GM10847 (cell line): ENCODE data around the gene QRFP.

ENCODE experiments used
- POLR2A ChIP-seq: IDR thresholded peaks from 2 replicates; pipeline ENCODE4 v1.6.1; 2011; ENCODE audit not compliant: insufficient read length; ENCODE audit errors: extremely low read depth

Gene QRFP

DNA sequence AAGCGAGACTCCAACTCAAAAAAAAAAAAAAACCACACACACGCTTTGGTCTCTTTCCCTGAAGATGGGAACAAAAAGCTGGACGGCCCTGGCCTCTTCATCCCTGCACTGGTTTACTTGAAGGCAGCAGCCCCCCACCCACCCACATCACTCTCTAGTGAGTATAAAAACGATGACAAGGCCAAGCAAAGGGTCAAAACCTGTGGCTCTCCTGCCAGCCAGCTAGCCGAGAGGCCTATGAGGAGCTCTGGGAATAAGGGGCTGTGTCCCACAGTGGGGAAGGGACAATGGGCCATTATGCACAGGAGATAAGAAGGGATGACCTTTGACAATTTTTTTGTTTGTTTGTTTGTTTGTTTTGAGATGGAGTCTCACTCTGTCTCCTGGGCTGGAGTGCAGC lies 13.1 kb downstream of the QRFP start:
- no peak for TF ChIP-seq POLR2A

DNA sequence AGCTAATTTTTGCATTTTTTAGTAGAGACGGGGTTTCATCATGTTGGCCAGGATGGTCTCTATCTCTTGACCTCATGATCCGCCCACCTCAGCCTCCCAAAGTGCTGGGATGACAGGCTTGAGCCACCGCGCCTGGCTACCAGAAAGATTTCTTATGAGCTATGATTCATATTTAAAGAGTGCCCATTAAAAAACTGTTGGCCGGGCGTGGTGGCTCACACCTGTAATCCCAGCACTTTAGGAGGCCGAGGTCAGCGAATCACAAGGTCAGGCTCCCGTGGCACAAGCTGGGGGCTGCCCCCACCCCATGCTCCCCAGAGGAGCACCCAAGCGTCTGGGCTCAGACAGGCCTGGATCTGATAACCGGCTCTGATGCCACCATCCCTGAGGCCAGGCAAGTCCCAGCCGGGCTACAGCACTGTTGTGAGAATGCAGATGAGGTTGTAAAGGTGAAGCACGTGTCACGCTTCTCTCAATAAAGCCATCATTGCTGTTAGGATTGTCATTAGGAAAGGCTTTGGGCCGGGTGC lies 13.9 kb downstream of the QRFP start:
- TF ChIP-seq POLR2A = no peak

DNA sequence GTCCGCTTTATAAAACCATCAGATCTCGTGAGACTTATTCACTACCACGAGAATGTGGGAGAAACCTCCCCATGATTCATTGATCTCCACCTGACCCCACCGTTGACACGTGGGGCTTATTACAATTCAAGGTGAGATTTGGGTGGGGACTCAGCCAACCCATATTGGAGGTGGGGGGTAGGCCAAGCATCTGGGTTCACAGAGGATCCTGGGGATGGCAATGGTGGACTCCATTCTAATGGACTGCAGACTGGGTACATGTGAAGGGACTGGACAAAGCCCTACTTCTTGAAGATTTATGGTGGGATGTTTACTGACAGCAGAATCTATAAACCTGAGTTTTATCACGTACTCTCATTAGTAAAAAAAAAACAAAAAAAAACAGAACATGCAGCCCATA lies 15.1 kb downstream of the QRFP start:
- no peak for TF ChIP-seq POLR2A

DNA sequence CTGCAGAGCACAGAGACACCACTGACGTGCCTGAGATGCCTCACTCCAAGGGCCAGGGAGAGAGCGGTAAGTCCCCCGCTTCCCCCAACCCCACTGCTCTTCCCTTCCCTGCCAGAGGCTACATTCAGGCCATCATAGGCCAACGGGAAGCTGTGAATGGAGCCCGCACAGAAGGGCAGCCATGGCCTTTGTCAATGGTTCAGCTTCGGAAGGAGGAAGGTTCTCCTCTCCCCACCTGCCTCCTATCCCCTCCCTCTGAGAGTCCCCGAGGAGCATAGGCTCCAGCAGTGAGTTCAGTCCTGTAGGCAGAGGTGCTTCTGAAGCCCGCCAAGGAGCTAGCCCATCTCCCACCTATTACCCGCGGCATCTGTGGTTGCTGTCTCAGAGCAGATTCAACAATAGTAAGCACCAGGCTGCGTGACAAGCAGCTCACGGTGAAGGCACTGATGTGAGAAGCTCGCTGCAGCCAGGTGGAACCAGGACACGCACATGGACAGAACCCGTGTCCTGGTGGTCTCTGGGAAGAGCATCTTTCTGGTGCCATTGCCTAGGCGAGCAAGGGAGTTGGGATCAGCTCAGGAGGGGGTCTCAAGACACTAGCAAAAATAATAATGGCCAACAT lies 15.9 kb downstream of the QRFP start:
- TF ChIP-seq POLR2A = no peak

DNA sequence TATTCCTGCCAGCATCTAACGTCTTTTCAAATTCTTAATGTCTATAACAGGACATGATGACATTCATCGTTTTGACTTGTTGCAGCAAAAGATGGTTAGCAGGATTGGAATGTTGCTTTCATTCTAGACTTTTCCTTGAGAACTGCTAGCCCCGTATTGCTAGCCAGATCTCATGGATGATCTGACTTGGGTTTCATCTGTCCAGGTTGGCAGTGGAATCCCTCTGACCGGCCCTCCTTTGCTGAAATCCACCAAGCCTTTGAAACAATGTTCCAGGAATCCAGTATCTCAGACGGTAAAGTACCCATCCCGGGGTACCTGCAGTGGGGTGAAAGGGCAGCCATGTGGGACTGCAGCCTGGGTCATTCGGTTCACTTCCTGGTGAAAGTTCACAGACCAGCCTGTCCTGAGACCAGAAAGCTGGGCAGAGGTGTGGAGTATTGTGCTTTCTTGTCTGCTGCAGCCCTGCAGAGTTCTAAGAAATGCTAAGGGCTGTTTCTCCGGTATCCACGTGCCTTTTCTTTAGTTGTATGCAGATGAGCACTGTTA lies 16.7 kb downstream of the QRFP start:
- no peak for TF ChIP-seq POLR2A

DNA sequence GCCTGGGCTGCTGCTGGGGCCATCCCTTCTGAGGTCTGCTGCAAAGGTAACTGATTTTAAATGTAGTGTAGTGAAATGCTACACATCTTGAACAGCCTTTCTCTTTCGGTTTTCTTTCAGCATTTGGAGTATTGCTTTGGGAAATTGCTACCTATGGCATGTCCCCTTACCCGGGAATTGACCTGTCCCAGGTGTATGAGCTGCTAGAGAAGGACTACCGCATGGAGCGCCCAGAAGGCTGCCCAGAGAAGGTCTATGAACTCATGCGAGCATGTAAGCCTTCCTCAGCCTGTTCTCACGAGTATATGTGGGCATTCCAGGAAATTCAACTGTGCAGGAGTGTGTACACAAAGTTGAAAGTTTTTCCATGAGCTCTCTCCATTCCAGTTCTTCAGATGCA lies 18.3 kb downstream of the QRFP start:
- TF ChIP-seq POLR2A = no peak

DNA sequence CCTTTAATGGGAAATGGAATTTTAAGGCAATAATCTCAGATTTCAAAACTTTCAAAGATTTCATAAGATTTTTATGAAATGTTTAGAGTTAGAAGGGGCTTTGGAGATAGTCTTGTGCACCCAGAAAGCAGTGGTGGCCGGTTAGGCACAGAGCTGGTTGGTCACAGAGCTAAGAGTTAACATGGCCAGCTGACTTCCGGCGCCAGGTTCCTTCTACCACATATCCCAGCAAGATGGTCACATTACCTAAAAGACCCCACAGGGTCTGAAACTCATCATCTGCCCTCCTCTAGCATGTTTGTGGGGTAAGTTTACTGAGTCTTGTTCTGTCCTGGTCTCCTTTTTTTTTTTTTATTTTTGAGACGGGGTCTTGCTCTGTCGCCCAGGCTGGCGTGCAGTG lies 19.3 kb downstream of the QRFP start:
- no peak for TF ChIP-seq POLR2A

DNA sequence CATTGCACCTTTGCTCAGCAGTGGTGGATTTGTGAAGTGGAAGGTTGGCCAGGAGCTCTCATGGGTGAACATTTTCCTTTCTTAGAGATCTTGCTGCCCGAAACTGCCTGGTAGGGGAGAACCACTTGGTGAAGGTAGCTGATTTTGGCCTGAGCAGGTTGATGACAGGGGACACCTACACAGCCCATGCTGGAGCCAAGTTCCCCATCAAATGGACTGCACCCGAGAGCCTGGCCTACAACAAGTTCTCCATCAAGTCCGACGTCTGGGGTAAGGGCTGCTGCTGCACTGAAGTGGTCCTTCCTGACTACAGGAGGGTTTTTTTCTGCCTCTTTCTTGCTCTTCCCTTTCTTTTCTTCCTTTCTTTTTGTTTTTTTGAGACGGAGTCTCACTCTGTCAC lies 21.8 kb downstream of the QRFP start:
- TF ChIP-seq POLR2A = no peak

DNA sequence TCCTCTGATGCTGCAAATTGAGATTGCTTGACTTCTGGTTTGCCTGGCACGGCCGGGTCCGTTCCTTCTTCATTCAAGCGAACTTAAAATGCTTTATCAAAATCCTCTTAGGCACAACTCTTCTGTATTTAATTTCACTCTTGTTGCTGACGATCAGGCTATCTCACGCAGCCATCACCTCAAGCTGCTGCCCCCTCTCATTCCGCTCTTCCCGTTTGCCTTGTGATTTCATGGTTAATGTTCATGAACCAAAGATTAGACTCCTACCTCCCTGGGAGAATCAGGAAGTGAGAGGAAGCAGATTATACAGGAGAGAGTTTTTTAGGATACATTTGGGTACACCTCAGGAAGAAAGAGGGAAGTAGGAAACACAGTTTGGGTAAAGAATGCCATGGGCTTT lies 22.6 kb downstream of the QRFP start:
- TF ChIP-seq POLR2A = no peak

DNA sequence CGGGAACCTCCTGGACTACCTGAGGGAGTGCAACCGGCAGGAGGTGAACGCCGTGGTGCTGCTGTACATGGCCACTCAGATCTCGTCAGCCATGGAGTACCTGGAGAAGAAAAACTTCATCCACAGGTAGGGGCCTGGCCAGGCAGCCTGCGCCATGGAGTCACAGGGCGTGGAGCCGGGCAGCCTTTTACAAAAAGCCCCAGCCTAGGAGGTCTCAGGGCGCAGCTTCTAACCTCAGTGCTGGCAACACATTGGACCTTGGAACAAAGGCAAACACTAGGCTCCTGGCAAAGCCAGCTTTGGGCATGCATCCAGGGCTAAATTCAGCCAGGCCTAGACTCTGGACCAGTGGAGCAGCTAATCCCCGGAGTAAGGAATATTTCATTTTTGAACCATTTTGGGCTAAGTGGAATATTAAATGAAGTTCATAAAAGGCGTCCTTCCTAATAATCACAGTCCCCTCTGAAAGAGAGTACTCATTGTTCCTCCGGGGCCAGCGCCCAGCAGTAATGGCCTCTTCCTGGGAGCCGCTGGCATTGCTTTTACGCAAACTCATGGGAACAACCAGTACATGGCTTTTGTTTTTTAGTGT lies 23.6 kb downstream of the QRFP start:
- TF ChIP-seq POLR2A = no peak

DNA sequence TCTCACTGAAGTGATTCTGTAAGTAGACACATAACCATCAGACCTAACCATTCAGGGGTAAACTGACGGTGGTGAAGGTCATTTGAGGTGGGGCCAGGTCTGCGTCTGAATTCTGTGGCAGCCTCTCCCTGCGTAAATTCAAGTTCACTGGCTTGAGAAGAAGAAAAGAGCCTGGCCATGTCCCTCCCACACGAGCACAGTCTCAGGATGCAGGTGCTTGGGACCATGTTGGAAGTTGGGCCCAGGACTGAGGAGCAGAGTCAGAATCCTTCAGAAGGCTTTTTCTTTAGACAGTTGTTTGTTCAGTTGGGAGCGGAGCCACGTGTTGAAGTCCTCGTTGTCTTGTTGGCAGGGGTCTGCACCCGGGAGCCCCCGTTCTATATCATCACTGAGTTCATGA lies 24.1 kb downstream of the QRFP start:
- TF ChIP-seq POLR2A = no peak

DNA sequence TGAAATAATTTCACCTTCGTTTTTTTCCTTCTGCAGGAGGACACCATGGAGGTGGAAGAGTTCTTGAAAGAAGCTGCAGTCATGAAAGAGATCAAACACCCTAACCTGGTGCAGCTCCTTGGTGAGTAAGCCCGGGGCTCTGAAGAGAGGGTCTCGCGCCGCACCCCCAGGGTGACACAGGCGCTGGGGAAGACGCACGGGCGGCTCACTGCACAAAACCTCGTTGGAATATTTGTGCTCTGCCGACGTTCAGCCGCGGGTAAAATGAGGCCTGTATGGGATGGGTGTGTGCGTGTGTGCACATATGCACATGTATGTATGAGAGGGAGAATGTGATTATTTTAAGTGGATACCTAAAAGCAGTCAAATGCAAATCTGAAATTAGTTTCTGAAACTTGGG lies 24.5 kb downstream of the QRFP start:
- TF ChIP-seq POLR2A = no peak

DNA sequence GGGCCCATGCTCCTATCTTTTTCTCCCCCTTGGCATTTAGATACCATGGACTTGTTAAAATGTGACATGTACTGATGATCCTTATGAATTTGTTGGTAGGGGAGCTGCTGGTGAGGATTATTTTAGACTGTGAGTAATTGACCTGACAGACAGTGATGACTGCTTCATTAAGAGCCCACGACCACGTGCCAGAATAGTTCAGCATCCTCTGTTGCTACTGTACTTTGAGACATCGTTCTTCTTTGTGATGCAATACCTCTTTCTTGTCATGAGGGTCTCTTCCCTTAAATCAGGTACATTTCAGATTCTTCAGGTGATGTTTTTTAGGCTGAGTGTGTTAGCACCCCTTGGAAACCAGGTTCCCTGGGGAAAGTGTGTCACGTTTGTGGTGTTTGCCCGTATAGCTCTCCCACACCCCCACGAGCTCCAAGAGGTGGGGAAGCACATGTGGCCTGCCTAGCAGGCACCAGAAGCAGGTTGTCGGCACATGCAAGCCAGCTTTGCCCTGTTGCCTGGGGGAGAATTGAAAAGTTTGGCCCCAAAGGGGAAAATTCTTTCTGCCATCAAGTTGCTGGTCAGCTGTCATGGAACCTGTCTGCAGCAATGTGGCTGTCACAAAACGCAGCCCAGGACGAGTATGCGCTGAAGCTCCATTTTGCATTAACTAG lies 25.1 kb downstream of the QRFP start:
- TF ChIP-seq POLR2A = no peak

DNA sequence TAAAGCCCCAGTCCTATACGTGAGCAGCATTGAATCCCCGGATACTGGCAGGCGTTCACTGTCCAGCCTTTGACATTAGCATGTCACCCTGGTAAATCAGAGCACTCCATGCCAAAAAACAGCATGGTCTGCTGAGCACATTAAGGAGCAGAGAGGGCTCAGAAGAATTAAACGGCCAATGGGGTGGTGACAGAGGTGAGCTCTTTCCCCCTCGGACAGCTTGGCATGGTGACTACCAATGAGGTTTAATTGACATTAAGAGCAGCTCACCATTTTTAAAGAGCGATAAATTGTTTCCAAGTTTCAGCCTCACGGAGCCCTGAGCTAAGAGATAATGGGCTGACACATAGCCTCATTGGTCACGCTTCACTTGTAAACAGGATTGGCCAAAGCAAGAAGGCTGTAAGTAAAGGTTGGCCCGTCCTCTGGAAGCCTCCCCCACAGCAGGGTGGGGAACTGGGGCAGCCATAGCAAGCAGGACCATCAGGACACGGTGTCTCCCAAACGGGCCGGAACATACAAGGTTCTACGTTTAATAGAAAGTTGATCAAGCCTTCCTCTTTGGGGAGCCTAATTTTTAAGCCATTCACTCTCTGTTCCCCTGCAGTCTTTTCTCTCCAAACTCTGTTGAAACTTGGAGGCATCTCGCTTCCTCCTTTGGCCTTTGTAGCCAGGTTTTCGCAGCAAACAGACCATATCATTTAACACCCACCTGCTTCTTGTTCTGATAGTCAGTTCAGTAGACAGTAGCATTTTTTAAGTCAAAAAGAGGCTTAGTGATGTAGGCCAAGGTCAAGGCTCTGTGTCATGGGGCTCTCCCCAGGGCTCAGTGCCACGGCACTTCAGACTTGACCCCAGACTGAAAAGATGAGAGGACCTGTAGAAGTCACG lies 25.9 kb downstream of the QRFP start:
- no peak for TF ChIP-seq POLR2A

DNA sequence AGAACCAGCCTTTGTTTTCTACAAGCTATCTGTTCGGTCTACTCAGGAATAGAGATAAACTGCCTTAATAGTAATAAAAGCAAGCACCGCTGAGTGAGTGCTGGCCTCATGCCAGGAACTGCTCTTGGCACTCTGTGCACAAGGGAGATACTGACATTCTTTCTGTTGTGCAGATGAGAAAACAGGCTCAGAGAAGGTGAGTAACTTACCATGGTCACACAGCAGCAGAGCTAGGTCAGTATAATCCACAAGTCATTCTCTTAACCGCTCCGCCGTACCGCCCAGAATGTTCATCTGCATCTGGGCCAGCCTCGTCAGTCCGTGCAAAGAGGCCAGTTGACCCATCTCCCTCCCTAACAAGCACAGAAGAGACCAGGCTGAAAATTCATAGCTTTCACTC lies 27.4 kb downstream of the QRFP start:
- TF ChIP-seq POLR2A = no peak
